Measurements from ENCODE around the gene RFX8. TPM values are rescaled to one million over a fixed set of nuclear protein-coding genes. Genes with fewer than 3 reads are reported as not detected.

Gene RFX8
- polyA plus RNA-seq, 1 of the 3 experiments (the other 2 are of a cell fraction): 0.07 TPM

DNA sequence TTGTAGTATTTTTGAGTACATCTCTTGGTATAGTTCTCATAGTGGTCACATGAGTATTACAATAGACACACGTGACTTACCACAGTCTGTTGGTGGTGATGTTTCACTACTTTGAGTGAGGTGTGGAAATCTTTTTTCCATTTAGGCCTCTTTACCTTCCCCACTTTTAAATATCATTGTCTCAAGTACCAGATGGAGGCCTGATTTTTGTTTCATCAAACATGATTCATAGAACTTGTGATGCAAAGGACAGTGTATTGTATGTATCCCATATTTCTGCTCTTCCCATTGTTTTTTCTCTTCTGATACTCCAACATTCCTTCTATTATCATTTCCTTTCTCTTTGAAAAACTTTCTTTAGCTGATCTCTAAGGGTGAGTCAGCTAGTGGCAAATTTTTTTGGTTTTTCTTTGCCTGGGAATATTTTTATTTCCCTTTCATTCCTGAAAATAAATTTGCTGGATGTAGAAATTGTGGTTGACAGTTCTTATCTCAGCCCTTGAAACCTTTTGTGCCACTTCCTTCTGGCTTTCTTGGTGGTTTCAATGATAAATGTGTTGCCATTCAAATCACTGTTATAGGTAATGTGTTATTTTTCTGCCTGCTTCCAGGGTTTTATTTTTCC, 32.8 kb downstream of the RFX8 start:
- Histone ChIP-seq H3K4me3 (ENCODE audit: low read depth in 2 of 2, low read length in 1 of 2) (no peak overlapping the region), H3K9ac (peak overlapping the region; percentile 56; the same call in 1 of the 2 replicates), H3K36me3 (replicated peaks in 1 of 2; ENCODE audit: control insufficient read depth in 1 of 2, insufficient read depth in 2 of 2, low read length in 1 of 2) (no peaks in the 10 kb centered on the region), H2AFZ (ENCODE audit: low read depth) (peak overlapping the region; percentile 60), H3K9me2 (no peaks in the 10 kb centered on the region), H3K27ac (ENCODE audit: low read depth in 2 of 2, low read length in 1 of 2) (peak overlapping the region in 1 of 2 experiments; percentile 98; a peak in 2 of 4 replicates), H3K79me2 (ENCODE audit: insufficient read depth) (no peaks in the 10 kb centered on the region), H4K20me1 (ENCODE audit: insufficient read depth) (no peaks in the 10 kb centered on the region), H3K9me3 (no peaks in the 10 kb centered on the region), H3K4me1 (ENCODE audit: control insufficient read depth in 1 of 2, insufficient read depth in 2 of 2, low read depth in 1 of 2, low read length in 1 of 2) (peaks cover 7 to 10% of the 10 kb centered on the region in 2 experiments; a peak in 1 of 4 replicates), H3K4me2 (peak overlapping the region; percentile 17; the same call in 1 of the 2 replicates), H3K27me3 (ENCODE audit: insufficient read depth) (no peaks in the 10 kb centered on the region), H3F3A (replicated peaks; ENCODE audit: insufficient read depth) (peaks cover 33% of the 10 kb centered on the region)
- CTCF ChIA-PET: no interaction called here
- POLR2A ChIA-PET: no interaction called here
- no peak for DNase-seq
- 30% methylated on average over 1 of the region's 1 CpG for WGBS (ENCODE audit: low lambda C conversion rate)
- TF ChIP-seq FOXJ3 (CRISPR knock-in tag; IDR thresholded peaks at IDR 0.05) (no peak), JUND (IDR thresholded peaks at IDR 0.05) (peak; percentile 73), ELF1 (IDR thresholded peaks at IDR 0.05) (no peak), MXI1 (IDR thresholded peaks at IDR 0.05; ENCODE audit: low read depth, low read length) (no peak), SIN3A (IDR thresholded peaks at IDR 0.05; ENCODE audit: borderline replicate concordance, low read depth, low read length) (no peak), MEF2A (IDR thresholded peaks at IDR 0.05; ENCODE audit: borderline replicate concordance, low read depth) (no peak), NRF1 (IDR thresholded peaks at IDR 0.05; ENCODE audit: low read depth, low read length) (no peak), FOSL2 (IDR thresholded peaks at IDR 0.05; ENCODE audit: borderline replicate concordance, low read depth) (peak; percentile 40; the same call in 1 of the 2 replicates), TCF12 (IDR thresholded peaks at IDR 0.05) (peak; percentile 75), RAD21 (IDR thresholded peaks at IDR 0.05; ENCODE audit: low read length) (no peak), CHD2 (IDR thresholded peaks at IDR 0.05; ENCODE audit: low read length, partially characterized antibody) (no peak), GABPA (IDR thresholded peaks at IDR 0.05; ENCODE audit: low read depth) (no peak), TEAD4 (IDR thresholded peaks at IDR 0.05; ENCODE audit: borderline replicate concordance, insufficient read depth) (peak; percentile 74), YY1 (IDR thresholded peaks at IDR 0.05; ENCODE audit: low read depth) (no peak), POLR2AphosphoS5 (IDR thresholded peaks at IDR 0.05; ENCODE audit: low read depth, low read length) (peak; percentile 44; the same call in 1 of the 2 replicates), SMC3 (IDR thresholded peaks at IDR 0.05; ENCODE audit: low read depth, low read length) (no peak), REST (IDR thresholded peaks at IDR 0.05; ENCODE audit: low read depth, low read length) (no peak), TAF1 (IDR thresholded peaks at IDR 0.05; ENCODE audit: borderline replicate concordance, low read depth, low read length) (no peak), EP300 (IDR thresholded peaks at IDR 0.05; ENCODE audit: borderline replicate concordance in 1 of 2, low read depth in 1 of 2, low read length in 1 of 2) (peak in 1 of 2 experiments; percentile 85; a peak in 2 of 4 replicates), FOXM1 (IDR thresholded peaks at IDR 0.05; ENCODE audit: low read depth) (peak; percentile 45; the same call in 1 of the 2 replicates), PBX3 (IDR thresholded peaks at IDR 0.05) (peak; percentile 89), RXRA (IDR thresholded peaks at IDR 0.05; ENCODE audit: borderline replicate concordance, low read depth) (peak; percentile 58; the same call in 1 of the 2 replicates), GATA2 (CRISPR knock-in tag; IDR thresholded peaks at IDR 0.05) (no peak), NFIC (IDR thresholded peaks at IDR 0.05; ENCODE audit: borderline replicate concordance) (peak; percentile 51), RCOR1 (IDR thresholded peaks at IDR 0.05; ENCODE audit: low read length) (no peak), EZH2phosphoT487 (IDR thresholded peaks at IDR 0.05; ENCODE audit: borderline replicate concordance, low read depth) (no peak), MAX (IDR thresholded peaks at IDR 0.05; ENCODE audit: low read depth) (no peak)
- TF ChIP-seq, protein P1, sequence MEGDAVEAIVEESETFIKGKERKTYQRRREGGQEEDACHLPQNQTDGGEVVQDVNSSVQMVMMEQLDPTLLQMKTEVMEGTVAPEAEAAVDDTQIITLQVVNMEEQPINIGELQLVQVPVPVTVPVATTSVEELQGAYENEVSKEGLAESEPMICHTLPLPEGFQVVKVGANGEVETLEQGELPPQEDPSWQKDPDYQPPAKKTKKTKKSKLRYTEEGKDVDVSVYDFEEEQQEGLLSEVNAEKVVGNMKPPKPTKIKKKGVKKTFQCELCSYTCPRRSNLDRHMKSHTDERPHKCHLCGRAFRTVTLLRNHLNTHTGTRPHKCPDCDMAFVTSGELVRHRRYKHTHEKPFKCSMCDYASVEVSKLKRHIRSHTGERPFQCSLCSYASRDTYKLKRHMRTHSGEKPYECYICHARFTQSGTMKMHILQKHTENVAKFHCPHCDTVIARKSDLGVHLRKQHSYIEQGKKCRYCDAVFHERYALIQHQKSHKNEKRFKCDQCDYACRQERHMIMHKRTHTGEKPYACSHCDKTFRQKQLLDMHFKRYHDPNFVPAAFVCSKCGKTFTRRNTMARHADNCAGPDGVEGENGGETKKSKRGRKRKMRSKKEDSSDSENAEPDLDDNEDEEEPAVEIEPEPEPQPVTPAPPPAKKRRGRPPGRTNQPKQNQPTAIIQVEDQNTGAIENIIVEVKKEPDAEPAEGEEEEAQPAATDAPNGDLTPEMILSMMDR (IDR thresholded peaks at IDR 0.05): no peak

All from SK-N-SH (cell line).